Fibroblast of lung (primary cell): ENCODE results near the gene TAS2R60. TPM values are rescaled to one million over a fixed set of nuclear protein-coding genes. Genes with fewer than 3 reads are reported as not detected.

Experiments used
- DNase-seq, 2 donors: peaks; one replicate each; pipeline versions ENCODE4 v3.0.0 to v3.0.0-alpha.2; 2010; ENCODE audit warnings: low read depth in 2 of 2
- H2AFZ ChIP-seq: 2 replicates; pipeline ENCODE4 v1.5.1; 2012; ENCODE audit warnings: low read length, control low read depth, inconsistent platforms
- H3K27ac ChIP-seq: 2 replicates; pipeline ENCODE4 v1.5.1; 2011; ENCODE audit warnings: low read length, control low read depth; ENCODE audit not compliant: insufficient read depth
- H3K27me3 ChIP-seq: 2 replicates; pipeline ENCODE4 v1.5.1; 2011; ENCODE audit warnings: mild to moderate bottlenecking, low read length; ENCODE audit not compliant: control insufficient read depth, insufficient read depth
- H3K36me3 ChIP-seq: 2 replicates; pipeline ENCODE4 v1.5.1; 2011; ENCODE audit warnings: low read length; ENCODE audit not compliant: control insufficient read depth, insufficient read depth
- H3K4me1 ChIP-seq: 2 replicates; pipeline ENCODE4 v1.5.1; 2011; ENCODE audit warnings: low read length; ENCODE audit not compliant: control insufficient read depth, insufficient read depth; ENCODE audit errors: extremely low read depth
- H3K4me2 ChIP-seq: 2 replicates; pipeline ENCODE4 v1.5.1; 2011; ENCODE audit warnings: low read length, control low read depth; ENCODE audit not compliant: insufficient read depth; ENCODE audit errors: extremely low read depth
- H3K4me3 ChIP-seq, 4 experiments: fragments of 200-600 bp in 1 of 4; sonication (generic) in 1 of 4; replicated peaks in 1 of 4; 2 replicates each; pipeline ENCODE4 v1.5.1; 2011 to 2016; ENCODE audit warnings: low read length in 4 of 4, low read depth in 3 of 4, mild to moderate bottlenecking in 3 of 4, control low read depth in 2 of 4, inconsistent platforms in 1 of 4, mixed read lengths in 1 of 4; ENCODE audit not compliant: insufficient read depth in 1 of 4; ENCODE audit errors: control extremely low read depth in 1 of 4
- H3K79me2 ChIP-seq: 2 replicates; pipeline ENCODE4 v1.5.1; 2012; ENCODE audit warnings: mild to moderate bottlenecking, low read length, inconsistent platforms; ENCODE audit not compliant: control insufficient read depth, insufficient read depth
- H3K9ac ChIP-seq: 2 replicates; pipeline ENCODE4 v1.5.1; 2011; ENCODE audit warnings: mild to moderate bottlenecking, low read length, control low read depth; ENCODE audit not compliant: insufficient read depth
- H3K9me3 ChIP-seq: 2 replicates; pipeline ENCODE4 v1.5.1; 2012; ENCODE audit warnings: low read depth, low read length; ENCODE audit not compliant: control insufficient read depth, insufficient read depth
- H4K20me1 ChIP-seq: 2 replicates; pipeline ENCODE4 v1.5.1; 2011; ENCODE audit warnings: low read length; ENCODE audit not compliant: control insufficient read depth, insufficient read depth; ENCODE audit errors: extremely low read depth
- CTCF ChIP-seq, 2 donors: IDR thresholded peaks in 1 of 2; conservative IDR thresholded peaks in 1 of 2; 1 replicate in 1 of 2; 2 replicates in 1 of 2; pipeline ENCODE4 v1.5.1; 2011 to 2012; ENCODE audit warnings: low read length in 2 of 2, control low read depth in 1 of 2, inconsistent platforms in 1 of 2, low read depth in 1 of 2, mild to moderate bottlenecking in 1 of 2
- EZH2 ChIP-seq: IDR thresholded peaks from 2 replicates; pipeline ENCODE4 v1.5.1; 2012; ENCODE audit warnings: low read length, control low read depth, mild to moderate bottlenecking; ENCODE audit errors: missing control alignments
- polyA plus RNA-seq, 2 donors: library from polyadenylated mRNA; depleted of rRNA in 1 of 2; stranded (reverse) in 1 of 2; unstranded in 1 of 2; fragments of >200 nt; gene quantifications; 2 replicates each; pipeline ENCODE4 v1.2.1, GENCODE V29; 2011 to 2012; ENCODE audit warnings: missing spikeins in 1 of 2
- total RNA-seq: library from RNA; depleted of rRNA; stranded (reverse); fragments of >200 nt; gene quantifications from 2 replicates; pipeline ENCODE4 v1.2.1, GENCODE V29; 2014

TAS2R60 gene
- total and polyA plus RNA-seq, 2 donors (not counting 1 experiment from before 2014, with no cell fraction given), result not detected

DNA sequence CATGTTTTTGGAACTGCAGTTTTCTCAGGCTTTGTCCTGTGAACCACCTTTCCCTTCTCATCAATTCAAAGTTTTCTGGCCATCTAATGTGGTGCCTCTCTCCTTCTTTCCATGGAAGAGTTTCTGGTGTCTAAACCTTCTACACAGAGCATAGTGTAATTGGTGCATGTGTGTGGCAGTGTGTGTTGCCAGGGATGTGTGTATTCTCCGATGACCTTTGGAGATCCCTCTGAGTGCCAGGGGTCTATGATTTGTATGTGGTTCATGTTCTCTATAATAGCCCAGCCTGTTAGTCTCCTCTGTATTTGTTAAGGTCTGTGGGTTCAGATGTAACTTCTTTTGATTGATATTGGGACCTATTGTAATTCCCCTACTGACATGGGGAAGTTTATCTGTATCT lies 1.5 kb downstream of the TAS2R60 start:
- no peak for DNase-seq
- Histone ChIP-seq H2AFZ (no peak overlapping the region), H3K4me3 (no peak overlapping the region), H3K9ac (no peak overlapping the region), H3K79me2 (no peaks in the 10 kb centered on the region), H3K4me1 (no peaks in the 10 kb centered on the region), H3K36me3 (no peaks in the 10 kb centered on the region), H3K4me2 (no peak overlapping the region), H3K9me3 (no peaks in the 10 kb centered on the region), H4K20me1 (no peaks in the 10 kb centered on the region), H3K27me3 (no peaks in the 10 kb centered on the region), H3K27ac (no peak overlapping the region)
- no peak for TF ChIP-seq EZH2
- TF ChIP-seq CTCF (conservative IDR thresholded peaks at IDR 0.05 in 1 of 2, IDR thresholded peaks at IDR 0.05 in 1 of 2; ENCODE audit: low read depth in 1 of 2, low read length in 2 of 2), result no peak

DNA sequence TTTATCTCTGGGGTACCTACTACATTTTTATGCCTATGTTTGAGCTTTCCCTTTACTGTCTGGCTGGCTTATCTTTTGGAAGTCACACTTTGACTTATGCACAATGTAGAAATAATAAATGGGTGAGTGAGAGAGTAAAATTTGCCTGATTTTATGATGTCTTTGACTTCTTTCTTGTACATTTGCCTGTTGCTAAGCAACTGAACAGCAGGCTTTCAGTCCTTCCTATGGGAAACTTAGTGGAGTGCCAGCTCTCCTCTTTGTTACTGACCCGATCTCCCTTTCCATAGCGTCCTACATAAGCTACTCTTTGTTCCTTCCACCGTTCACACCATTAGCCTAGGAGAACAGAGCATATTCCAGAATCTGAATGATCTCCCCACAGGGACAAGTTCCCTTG lies 4.2 kb downstream of the TAS2R60 start:
- Histone ChIP-seq H3K27ac (no peak overlapping the region), H3K4me3 (no peak overlapping the region), H3K79me2 (no peaks in the 10 kb centered on the region), H3K36me3 (no peaks in the 10 kb centered on the region), H2AFZ (no peak overlapping the region), H3K9ac (no peak overlapping the region), H3K9me3 (no peaks in the 10 kb centered on the region), H4K20me1 (no peaks in the 10 kb centered on the region), H3K27me3 (no peaks in the 10 kb centered on the region), H3K4me1 (no peaks in the 10 kb centered on the region), H3K4me2 (no peak overlapping the region)
- TF ChIP-seq CTCF (conservative IDR thresholded peaks at IDR 0.05 in 1 of 2, IDR thresholded peaks at IDR 0.05 in 1 of 2; ENCODE audit: low read depth in 1 of 2, low read length in 2 of 2) (no peak), EZH2 (no peak)
- no peak for DNase-seq

- Histone ChIP-seq H3K4me1 (no peaks in the 10 kb centered on the region), H3K4me2 (no peak overlapping the region), H3K9me3 (no peaks in the 10 kb centered on the region), H3K4me3 (no peak overlapping the region), H3K9ac (no peak overlapping the region), H2AFZ (no peak overlapping the region), H3K27me3 (no peaks in the 10 kb centered on the region), H3K27ac (no peak overlapping the region), H3K79me2 (no peaks in the 10 kb centered on the region), H3K36me3 (no peaks in the 10 kb centered on the region), H4K20me1 (no peaks in the 10 kb centered on the region)
- DNase-seq, result no peak
- TF ChIP-seq EZH2 (no peak), CTCF (conservative IDR thresholded peaks at IDR 0.05 in 1 of 2, IDR thresholded peaks at IDR 0.05 in 1 of 2; ENCODE audit: low read depth in 1 of 2, low read length in 2 of 2) (no peak)
Measured at GRCh38 chr7:143448429-143448828, 5.2 kb downstream of the TAS2R60 start.
